HG03460 (cell line): ENCODE measurements around the gene EIF3C.
A peak's percentile ranks its signal among the peaks of the same experiment; 100 is the strongest.
"Not testable (repeated sequence)": the region's sequence is repeated elsewhere in the genome, so short reads cannot be mapped to it uniquely, and the experiment has no call there.

Experiments
- ATAC-seq: cut with Tn5 transposase; IDR thresholded peaks from one replicate; pipeline ENCODE4 v1.9.1; 2021; ENCODE audit not compliant: unreplicated experiment

The EIF3C gene

DNA sequence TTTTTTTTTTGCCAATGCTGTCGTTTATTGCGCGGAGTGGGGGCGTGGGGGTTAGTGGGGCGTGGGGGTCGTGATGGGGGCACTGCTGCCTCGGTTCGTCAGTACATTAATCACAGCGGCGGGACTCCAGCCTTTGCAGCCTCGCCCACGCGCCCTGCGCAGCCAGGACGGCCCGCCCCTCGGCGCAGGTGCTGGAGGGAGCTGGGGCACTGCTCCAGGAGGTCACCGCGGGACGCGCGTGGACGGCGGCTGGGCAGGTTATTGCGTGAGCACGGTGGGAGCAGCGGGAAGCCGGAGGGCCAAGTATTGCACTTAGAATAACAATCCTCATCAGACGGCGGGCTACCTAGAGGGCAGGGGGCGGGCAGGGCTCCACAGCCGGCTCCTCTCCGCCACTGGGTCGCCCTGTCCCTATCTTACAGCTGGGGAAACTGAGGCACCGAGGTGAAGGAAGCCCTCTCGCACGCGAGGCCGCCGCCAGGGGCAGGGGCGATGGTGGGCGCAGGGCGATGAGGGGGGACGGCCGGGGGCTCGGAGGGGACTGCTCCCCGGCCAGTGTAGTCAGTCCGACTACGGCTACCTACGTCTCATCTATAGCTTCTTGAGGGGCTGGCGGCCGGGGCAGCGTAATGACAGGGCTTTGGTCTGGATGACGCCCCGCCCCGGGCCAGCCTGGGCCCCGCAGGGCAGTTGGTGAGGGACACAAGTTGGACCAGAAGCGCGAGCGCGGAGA, 35.5 kb downstream of the EIF3C start:
- not testable (repeated sequence) for ATAC-seq

DNA sequence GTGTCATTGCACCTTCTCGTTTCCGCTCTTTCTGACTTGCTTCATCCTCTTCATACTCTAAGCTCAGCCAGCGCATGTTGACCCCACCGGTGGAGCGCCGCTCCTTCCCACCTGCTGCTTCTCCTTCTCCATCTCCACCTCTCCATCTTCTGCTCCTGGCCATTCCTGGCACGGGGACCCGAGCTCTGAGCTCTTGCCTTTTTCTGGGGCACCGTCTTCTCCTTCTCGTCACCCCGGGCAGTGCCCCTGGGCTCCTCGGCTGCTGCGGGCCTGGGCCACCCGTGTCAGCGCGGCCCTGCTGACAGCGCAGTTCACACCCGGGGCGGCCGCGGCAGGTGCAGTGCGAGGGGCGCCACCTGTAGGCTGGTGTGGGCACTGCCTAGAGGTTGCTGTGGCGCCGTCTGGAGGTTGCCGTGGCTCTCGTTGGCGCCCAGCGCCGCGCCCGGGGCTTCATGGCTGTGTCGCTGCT, 38.8 kb downstream of the EIF3C start:
- peak; percentile 96 for ATAC-seq

DNA sequence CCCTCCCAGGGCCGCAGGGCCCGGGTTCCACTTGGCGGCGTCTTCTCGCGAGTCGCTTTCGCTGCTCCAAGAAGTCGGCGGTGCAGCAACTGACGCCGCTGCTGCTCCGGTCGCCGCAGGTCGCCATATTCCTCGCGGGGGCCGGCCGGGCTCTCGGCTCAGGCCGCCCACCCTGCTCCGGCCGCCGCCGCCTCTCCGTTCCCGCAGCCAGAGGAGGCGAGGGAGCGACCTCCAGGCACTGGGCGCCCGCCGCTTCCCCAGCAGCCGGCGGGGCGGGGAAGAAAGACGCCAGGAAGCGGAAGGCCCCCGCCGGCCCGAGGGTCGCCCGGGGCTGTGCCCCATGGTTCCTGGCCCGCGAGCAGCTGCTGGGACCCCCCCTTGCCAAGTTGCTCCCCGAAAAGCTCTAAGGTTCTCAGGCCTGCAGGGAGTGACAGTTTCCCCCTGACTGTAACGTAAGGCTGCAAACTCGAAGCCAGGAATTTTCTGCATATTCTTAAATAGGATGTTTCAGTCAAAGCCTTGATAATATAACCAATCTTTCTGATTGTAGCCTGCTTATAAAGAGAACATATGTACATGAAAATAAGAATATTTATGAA, 39.3 kb downstream of the EIF3C start:
- not testable (repeated sequence) for ATAC-seq

DNA sequence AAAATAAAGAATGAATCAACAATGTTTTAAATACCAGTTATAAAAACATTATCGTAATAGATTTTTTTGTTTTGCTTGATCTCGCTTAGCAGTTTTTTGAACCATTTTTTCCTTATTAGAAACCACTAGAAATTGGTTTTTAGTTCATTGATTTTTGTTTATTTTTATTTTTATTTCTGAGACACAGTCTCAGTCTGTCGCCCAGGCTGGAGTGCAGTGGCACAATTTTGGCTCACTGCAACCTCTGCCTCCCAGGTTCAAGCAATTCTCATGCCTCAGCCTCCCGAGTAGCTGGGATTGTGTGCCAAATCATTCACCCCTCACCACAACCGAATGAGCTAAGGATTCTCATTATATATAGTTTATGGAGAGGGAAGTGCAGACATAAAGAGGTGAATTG, 40.2 kb downstream of the EIF3C start, which contains the start of gene NPIPB9:
Gene NPIPB9, plus strand, starts transcription at position 301 of the 400 bp plus-strand sequence.
- ATAC-seq = not testable (repeated sequence)

DNA sequence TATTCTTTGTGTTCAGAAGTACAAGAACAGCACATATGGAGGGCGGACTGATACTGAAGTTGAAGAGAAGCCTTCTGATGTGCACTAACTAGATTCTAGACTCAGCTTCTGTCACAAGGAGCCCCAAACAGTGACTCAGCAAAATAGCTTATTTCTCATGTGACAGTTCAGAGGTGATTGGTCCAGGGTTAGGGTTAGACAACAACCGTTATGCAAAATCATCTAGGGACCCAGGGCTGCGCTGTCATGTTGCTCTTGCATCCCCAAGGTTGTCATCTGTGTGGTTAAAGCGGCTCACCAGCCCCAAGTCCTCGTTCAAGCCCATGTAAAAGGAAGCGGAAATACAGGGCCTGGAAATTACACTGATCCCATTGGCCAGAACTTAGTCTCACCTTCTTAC, 70.4 kb downstream of the EIF3C start:
- not testable (repeated sequence) for ATAC-seq

DNA sequence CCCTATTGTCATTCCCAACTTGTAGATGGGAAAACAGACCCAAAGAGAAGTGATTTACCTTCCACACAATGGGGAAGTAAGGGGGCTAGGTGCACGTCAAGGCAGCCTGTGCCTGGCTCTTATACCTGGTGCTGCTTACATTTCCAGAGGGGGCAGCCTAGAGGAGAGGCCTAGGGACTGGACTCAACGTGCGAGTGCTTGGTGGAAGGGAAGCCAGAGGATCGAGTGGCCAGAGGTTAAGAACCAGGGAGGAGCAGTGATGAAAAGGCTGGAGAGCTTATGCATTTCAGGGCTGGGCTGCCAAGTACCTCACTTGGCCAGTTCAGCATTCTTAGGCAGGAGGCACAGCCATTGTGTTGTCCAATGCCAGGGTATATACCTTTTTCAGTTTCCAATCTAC, 71.1 kb downstream of the EIF3C start:
- ATAC-seq = not testable (repeated sequence)
